ENCODE measurements around the gene CLDN15.

DNA sequence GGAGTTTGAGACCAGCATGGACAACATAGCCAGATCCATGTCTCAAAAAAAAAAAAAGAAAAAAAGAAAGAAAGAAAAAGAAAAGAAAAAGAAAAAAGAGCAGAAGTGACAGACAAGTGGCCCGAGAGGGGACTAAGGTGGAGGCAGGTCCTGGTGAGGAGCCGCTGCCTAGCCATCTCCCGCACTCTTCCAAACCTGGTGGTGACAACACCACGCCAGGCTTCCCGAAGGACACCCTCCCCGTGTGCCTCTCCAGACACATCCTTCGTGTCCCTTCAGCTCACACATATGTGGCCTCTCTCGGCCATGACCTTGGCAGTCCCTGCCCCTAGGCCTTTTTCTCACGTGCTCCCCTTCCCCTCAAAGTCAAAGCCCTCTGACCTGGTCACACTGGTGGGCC is 47.6 kb upstream of the CLDN15 start:
- TF ChIP-seq SUZ12 (IDR thresholded peaks at IDR 0.05; ENCODE audit: extremely low read depth, insufficient read depth, insufficient read length) (no peak), ZNF274 (IDR thresholded peaks at IDR 0.05; ENCODE audit: low read depth, low read length) (no peak)
